Fibroblast of lung (primary cell): ENCODE results near the gene ATP8A2. TPM values are rescaled to one million over a fixed set of nuclear protein-coding genes. Genes with fewer than 3 reads are reported as not detected.
A peak's percentile ranks its signal among the peaks of the same experiment; 100 is the strongest.

Experiments
- DNase-seq, 2 donors: peaks; one replicate each; pipeline versions ENCODE4 v3.0.0 to v3.0.0-alpha.2; 2010; ENCODE audit warnings: low read depth in 2 of 2
- H2AFZ ChIP-seq: 2 replicates; pipeline ENCODE4 v1.5.1; 2012; ENCODE audit warnings: low read length, control low read depth, inconsistent platforms
- H3K27ac ChIP-seq: 2 replicates; pipeline ENCODE4 v1.5.1; 2011; ENCODE audit warnings: low read length, control low read depth; ENCODE audit not compliant: insufficient read depth
- H3K27me3 ChIP-seq: 2 replicates; pipeline ENCODE4 v1.5.1; 2011; ENCODE audit warnings: mild to moderate bottlenecking, low read length; ENCODE audit not compliant: control insufficient read depth, insufficient read depth
- H3K36me3 ChIP-seq: 2 replicates; pipeline ENCODE4 v1.5.1; 2011; ENCODE audit warnings: low read length; ENCODE audit not compliant: control insufficient read depth, insufficient read depth
- H3K4me1 ChIP-seq: 2 replicates; pipeline ENCODE4 v1.5.1; 2011; ENCODE audit warnings: low read length; ENCODE audit not compliant: control insufficient read depth, insufficient read depth; ENCODE audit errors: extremely low read depth
- H3K4me2 ChIP-seq: 2 replicates; pipeline ENCODE4 v1.5.1; 2011; ENCODE audit warnings: low read length, control low read depth; ENCODE audit not compliant: insufficient read depth; ENCODE audit errors: extremely low read depth
- H3K4me3 ChIP-seq, 4 experiments: fragments of 200-600 bp in 1 of 4; sonication (generic) in 1 of 4; replicated peaks in 1 of 4; 2 replicates each; pipeline ENCODE4 v1.5.1; 2011 to 2016; ENCODE audit warnings: low read length in 4 of 4, low read depth in 3 of 4, mild to moderate bottlenecking in 3 of 4, control low read depth in 2 of 4, inconsistent platforms in 1 of 4, mixed read lengths in 1 of 4; ENCODE audit not compliant: insufficient read depth in 1 of 4; ENCODE audit errors: control extremely low read depth in 1 of 4
- H3K79me2 ChIP-seq: 2 replicates; pipeline ENCODE4 v1.5.1; 2012; ENCODE audit warnings: mild to moderate bottlenecking, low read length, inconsistent platforms; ENCODE audit not compliant: control insufficient read depth, insufficient read depth
- H3K9ac ChIP-seq: 2 replicates; pipeline ENCODE4 v1.5.1; 2011; ENCODE audit warnings: mild to moderate bottlenecking, low read length, control low read depth; ENCODE audit not compliant: insufficient read depth
- H3K9me3 ChIP-seq: 2 replicates; pipeline ENCODE4 v1.5.1; 2012; ENCODE audit warnings: low read depth, low read length; ENCODE audit not compliant: control insufficient read depth, insufficient read depth
- H4K20me1 ChIP-seq: 2 replicates; pipeline ENCODE4 v1.5.1; 2011; ENCODE audit warnings: low read length; ENCODE audit not compliant: control insufficient read depth, insufficient read depth; ENCODE audit errors: extremely low read depth
- EZH2 ChIP-seq: IDR thresholded peaks from 2 replicates; pipeline ENCODE4 v1.5.1; 2012; ENCODE audit warnings: low read length, control low read depth, mild to moderate bottlenecking; ENCODE audit errors: missing control alignments
- polyA plus RNA-seq, 2 donors: library from polyadenylated mRNA; depleted of rRNA in 1 of 2; stranded (reverse) in 1 of 2; unstranded in 1 of 2; fragments of >200 nt; gene quantifications; 2 replicates each; pipeline ENCODE4 v1.2.1, GENCODE V29; 2011 to 2012; ENCODE audit warnings: missing spikeins in 1 of 2
- total RNA-seq: library from RNA; depleted of rRNA; stranded (reverse); fragments of >200 nt; gene quantifications from 2 replicates; pipeline ENCODE4 v1.2.1, GENCODE V29; 2014
- TF ChIP-seq, protein P1 (sequence below), 2 donors: IDR thresholded peaks in 1 of 2; conservative IDR thresholded peaks in 1 of 2; 1 replicate in 1 of 2; 2 replicates in 1 of 2; pipeline ENCODE4 v1.5.1; 2011 to 2012; ENCODE audit warnings: low read length in 2 of 2, control low read depth in 1 of 2, inconsistent platforms in 1 of 2, low read depth in 1 of 2, mild to moderate bottlenecking in 1 of 2

The ATP8A2 gene
- total and polyA plus RNA-seq, 2 donors (not counting 1 experiment from before 2014, with no cell fraction given), result under 0.01 to 0.01 TPM

DNA sequence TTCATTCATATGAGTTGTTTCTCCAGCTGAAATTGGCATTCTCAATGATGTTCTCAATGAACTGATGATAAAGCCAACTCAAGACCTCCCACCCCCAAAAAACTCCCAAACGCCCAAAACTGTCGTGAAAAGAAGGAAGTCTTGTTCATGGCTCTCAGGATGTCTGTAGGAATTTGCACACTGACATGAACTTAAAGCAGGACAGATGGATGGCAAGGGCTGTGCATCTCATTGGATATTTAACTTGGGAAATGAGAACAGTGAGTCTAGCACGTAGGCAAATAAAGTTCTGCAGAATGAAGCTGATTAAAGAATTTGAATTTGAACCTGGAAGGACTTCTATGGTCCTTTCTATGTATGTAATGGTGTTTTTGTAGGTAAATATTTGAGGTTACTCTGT, 374.4 kb downstream of the ATP8A2 start:
- no peaks in the 10 kb centered on the region for H3K36me3 ChIP-seq
- no peak overlapping the region for H3K4me2 ChIP-seq
- H3K79me2 ChIP-seq, result no peaks in the 10 kb centered on the region
- no peak overlapping the region for H3K27ac ChIP-seq
- no peaks in the 10 kb centered on the region for H3K27me3 ChIP-seq
- no peak overlapping the region for H2AFZ ChIP-seq
- no peak for TF ChIP-seq EZH2
- TF ChIP-seq, protein P1, sequence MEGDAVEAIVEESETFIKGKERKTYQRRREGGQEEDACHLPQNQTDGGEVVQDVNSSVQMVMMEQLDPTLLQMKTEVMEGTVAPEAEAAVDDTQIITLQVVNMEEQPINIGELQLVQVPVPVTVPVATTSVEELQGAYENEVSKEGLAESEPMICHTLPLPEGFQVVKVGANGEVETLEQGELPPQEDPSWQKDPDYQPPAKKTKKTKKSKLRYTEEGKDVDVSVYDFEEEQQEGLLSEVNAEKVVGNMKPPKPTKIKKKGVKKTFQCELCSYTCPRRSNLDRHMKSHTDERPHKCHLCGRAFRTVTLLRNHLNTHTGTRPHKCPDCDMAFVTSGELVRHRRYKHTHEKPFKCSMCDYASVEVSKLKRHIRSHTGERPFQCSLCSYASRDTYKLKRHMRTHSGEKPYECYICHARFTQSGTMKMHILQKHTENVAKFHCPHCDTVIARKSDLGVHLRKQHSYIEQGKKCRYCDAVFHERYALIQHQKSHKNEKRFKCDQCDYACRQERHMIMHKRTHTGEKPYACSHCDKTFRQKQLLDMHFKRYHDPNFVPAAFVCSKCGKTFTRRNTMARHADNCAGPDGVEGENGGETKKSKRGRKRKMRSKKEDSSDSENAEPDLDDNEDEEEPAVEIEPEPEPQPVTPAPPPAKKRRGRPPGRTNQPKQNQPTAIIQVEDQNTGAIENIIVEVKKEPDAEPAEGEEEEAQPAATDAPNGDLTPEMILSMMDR (conservative IDR thresholded peaks at IDR 0.05 in 1 of 2, IDR thresholded peaks at IDR 0.05 in 1 of 2; ENCODE audit: low read depth in 1 of 2, low read length in 2 of 2), result no peak
- no peaks in the 10 kb centered on the region for H4K20me1 ChIP-seq
- no peak for DNase-seq
- no peak overlapping the region for H3K9ac ChIP-seq
- no peaks in the 10 kb centered on the region for H3K9me3 ChIP-seq
- H3K4me3 ChIP-seq, result no peak overlapping the region
- H3K4me1 ChIP-seq, result no peaks in the 10 kb centered on the region

DNA sequence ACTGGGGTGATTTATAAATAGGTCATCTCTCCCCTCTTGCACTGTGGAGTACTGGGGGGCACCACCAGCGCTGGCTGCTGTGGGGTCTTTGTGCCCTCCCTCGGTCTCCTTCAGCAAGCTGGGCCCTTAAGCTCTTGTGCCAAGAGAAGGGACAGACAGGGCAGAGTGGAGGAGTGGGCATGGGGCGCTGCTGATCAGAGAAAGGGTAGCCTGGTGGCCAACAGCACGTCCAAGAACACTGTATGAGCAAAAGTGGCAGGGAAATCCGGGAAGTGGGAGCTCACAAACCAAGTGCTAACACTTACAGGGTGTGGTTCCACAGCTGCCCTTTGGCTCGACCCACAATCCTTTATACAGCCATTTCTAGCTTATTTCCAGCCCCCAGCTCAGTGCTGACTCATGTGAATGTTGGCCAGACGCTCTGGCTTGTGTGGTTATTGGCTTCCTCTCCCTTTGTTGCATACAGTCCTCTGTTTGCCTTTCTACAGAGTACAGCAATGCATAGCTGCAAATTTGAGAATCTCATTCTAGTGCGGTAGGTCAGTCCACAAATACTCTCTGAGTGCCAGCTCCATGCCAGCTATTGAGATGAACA, 381.3 kb downstream of the ATP8A2 start:
- peak; percentile 95 to 96 for DNase-seq
- no peak for TF ChIP-seq EZH2
- TF ChIP-seq, protein P1 (conservative IDR thresholded peaks at IDR 0.05 in 1 of 2, IDR thresholded peaks at IDR 0.05 in 1 of 2; ENCODE audit: low read depth in 1 of 2, low read length in 2 of 2), result no peak
- H3K27me3 ChIP-seq, result no peaks in the 10 kb centered on the region
- H3K9me3 ChIP-seq, result no peaks in the 10 kb centered on the region
- no peaks in the 10 kb centered on the region for H3K36me3 ChIP-seq
- peak overlapping the region; percentile 32 for H3K4me2 ChIP-seq
- no peak overlapping the region for H2AFZ ChIP-seq
- no peak overlapping the region for H3K27ac ChIP-seq
- no peak overlapping the region for H3K4me3 ChIP-seq
- H4K20me1 ChIP-seq, result no peaks in the 10 kb centered on the region
- peaks cover 7% of the 10 kb centered on the region for H3K4me1 ChIP-seq
- no peaks in the 10 kb centered on the region for H3K79me2 ChIP-seq
- no peak overlapping the region for H3K9ac ChIP-seq

DNA sequence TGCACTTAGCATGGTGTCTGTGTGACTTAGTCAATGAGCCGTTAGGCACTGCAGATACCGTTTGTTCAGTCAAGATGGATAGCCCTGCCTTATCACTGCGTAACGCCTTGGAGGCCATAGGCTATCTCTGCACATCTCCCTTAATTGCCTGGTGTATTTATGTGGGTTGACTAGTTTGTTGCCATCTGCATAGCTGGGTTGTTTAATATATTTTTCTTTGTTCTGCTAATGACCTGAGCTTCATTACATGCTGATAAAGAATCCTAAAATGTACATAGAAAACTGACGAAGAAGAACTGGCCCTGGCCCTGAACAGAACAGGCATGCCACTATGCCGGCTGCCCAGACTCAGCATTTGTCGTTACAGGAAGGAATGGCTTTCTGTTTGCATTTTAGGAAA, 382.2 kb downstream of the ATP8A2 start:
- TF ChIP-seq, protein P1 (conservative IDR thresholded peaks at IDR 0.05 in 1 of 2, IDR thresholded peaks at IDR 0.05 in 1 of 2; ENCODE audit: low read depth in 1 of 2, low read length in 2 of 2), result no peak
- no peak for TF ChIP-seq EZH2
- H3K27ac ChIP-seq, result no peak overlapping the region
- H3K36me3 ChIP-seq, result no peaks in the 10 kb centered on the region
- no peak overlapping the region for H3K4me2 ChIP-seq
- no peaks in the 10 kb centered on the region for H3K27me3 ChIP-seq
- H3K9me3 ChIP-seq, result no peaks in the 10 kb centered on the region
- no peak overlapping the region for H2AFZ ChIP-seq
- H4K20me1 ChIP-seq, result no peaks in the 10 kb centered on the region
- H3K9ac ChIP-seq, result no peak overlapping the region
- H3K4me3 ChIP-seq, result no peak overlapping the region
- peak; percentile 29 to 64 for DNase-seq
- peaks cover 7% of the 10 kb centered on the region for H3K4me1 ChIP-seq
- no peaks in the 10 kb centered on the region for H3K79me2 ChIP-seq
